HG03457 (cell line): ENCODE results near the gene MYO16.
"Not testable (repeated sequence)": the region's sequence is repeated elsewhere in the genome, so short reads cannot be mapped to it uniquely, and the experiment has no call there.

ENCODE experiments used
- ATAC-seq: cut with Tn5 transposase; IDR thresholded peaks from one replicate; pipeline ENCODE4 v1.9.1; 2021; ENCODE audit warnings: moderate number of reproducible peaks; ENCODE audit not compliant: unreplicated experiment

MYO16 gene

DNA sequence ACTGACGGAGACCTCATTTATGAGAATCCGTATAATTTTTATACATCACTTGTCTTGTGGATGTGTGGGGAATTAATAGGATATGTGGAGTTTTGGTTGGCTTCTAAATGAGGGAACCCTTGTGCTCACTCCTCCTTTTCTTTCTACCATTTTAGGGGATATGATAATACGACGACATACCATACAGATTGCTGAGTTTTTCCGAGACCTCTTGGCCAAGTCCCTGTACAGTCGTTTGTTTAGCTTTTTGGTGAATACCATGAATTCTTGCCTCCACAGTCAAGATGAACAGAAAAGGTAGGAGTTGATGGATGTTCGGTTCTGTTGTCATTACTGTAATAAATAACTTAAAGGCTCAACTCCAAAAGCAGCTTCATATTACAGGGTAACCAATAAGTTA, 335.2 kb downstream of the MYO16 start:
- no peak for ATAC-seq

DNA sequence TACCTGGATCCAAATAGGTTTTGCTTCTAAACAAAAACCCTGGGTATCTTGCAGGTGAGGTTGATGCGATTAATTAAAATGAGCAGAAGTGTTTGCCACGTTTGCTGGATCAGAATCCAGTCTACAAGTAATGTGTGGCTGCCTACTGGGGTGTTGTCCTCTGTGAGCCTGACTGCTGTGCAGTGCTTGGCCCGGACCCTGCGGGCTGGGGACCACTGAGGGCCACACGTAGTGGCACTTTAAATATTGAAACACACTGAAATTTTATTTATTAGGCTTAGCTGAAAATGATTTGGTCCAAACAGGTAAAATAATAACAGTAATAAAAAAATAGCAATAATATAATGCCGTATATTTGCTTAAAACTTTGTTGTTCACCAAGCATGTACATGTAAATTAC, 338.0 kb downstream of the MYO16 start:
- no peak for ATAC-seq

DNA sequence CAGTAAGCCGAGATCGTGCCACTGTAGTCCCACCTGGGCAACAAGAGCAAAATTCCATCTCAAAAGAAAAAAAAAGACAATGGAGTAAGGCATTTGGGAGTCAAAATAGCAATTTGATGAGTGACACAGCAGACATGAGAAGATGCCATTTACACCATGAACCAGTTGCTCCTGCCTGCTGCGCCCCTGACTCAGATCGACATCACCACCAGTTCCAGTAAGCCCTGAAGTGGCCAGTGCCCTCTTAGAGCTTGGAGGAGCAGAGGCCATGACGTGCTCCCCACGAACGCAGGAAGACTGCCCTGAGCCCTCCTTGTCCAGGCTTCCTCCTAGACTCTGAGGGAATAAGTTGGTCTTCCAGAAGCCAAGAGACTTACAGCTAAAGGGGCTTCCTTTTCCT, 339.2 kb downstream of the MYO16 start:
- no peak for ATAC-seq

DNA sequence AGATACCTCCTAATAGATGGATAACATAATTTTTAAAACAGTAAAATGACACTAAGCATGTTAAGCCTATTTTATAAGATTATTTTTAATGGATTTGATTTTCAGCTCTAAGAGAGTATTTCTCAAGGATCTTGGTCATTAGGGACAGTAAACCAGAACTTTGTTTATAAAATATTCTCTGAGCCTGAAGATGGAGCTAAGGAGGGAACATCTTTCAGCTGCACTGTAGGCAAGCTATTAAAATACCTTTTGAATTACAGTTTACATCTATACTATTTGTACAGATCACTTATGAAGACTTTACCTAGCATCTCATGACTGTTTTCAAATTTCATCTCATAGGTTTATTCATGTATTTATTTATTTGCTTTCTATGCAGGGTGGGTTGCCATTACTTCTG, 345.3 kb downstream of the MYO16 start:
- ATAC-seq: no peak

DNA sequence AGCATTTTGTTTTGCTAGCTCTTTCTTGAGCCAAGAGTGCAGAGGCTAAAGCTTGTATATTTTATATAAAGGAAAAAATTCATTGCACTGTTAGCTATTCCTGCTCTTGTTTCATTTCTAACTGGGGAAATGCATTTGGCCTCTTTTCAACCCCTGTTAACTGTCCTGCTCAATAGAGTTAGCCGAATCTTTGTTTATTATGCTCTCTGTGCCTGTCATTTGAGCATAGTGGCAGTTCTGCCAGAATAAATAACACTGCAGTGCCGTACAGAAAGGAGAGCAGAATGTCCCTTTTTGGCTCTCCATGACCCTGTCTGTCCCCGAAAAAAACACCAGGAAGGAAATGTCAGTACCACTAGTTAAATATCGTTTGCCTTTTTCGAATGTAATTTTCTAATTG, 350.8 kb downstream of the MYO16 start:
- ATAC-seq: no peak

DNA sequence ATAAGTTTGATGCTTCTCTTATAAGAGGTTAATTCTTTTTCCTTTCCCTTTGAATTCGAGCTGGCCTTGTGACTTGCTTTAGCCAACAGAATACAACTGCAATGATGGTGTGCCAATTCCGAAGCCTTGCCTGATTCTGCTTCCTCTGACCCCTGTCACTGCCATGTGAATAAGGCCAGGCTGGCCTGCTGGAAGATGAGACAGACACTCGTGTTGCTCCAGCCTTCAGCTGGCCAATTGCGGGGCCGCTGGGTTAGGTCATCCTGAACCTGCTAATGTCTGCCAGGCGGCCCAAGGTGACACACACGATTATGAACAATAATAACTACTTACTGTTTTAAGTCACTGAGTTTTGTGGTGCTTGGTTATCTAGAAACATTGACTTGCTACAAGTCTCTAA, 352.0 kb downstream of the MYO16 start:
- ATAC-seq: no peak

DNA sequence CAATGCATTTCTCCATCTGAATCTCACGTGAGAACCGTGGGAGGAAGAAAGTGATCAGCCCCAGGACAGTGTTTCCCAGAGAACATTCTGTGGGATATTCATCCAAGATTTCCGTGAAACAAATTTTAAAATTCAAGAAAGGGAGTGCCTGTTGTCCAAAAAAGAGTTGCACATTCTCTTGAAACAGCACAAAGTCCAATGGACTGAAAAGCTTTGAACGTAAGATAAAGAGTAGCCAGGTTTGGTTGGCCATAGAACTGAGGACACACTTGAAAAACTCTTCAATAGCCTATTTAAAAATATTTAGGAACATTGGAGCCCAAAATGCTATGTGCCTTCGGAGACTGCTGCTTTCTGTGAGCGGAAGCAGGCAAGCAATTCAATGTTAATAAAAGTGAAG, 353.9 kb downstream of the MYO16 start:
- ATAC-seq: no peak

DNA sequence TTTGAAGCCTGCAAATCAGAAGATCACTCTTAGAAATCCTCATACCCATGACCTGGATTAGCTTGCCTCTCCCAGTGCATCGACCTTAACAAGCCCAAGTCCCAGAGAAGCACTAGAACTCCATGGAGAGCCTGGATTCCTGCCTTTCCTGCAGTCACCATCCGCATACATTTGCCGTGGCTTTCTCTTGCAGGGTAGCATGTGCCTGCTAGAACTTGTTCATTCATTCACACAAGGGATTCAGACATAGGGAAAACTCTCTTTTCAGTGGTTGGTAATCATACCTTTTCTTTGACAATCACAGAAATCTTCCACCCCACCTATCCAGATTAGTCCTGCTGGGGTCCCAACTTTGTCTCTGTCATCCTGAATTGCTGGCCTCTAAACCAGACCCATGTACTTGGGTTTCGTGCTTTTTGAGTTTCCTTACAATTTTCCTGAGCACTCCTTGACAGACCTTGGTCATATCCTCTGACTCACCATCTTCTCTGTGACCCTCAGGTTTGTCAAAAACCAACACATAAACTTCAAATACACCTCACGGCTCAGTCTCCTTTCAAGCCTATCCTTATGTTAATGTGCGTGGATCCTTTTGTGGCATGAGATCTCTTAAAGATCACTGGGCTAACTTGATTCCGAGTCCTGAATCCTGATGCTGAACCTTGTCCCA, 355.0 kb downstream of the MYO16 start:
- no peak for ATAC-seq

DNA sequence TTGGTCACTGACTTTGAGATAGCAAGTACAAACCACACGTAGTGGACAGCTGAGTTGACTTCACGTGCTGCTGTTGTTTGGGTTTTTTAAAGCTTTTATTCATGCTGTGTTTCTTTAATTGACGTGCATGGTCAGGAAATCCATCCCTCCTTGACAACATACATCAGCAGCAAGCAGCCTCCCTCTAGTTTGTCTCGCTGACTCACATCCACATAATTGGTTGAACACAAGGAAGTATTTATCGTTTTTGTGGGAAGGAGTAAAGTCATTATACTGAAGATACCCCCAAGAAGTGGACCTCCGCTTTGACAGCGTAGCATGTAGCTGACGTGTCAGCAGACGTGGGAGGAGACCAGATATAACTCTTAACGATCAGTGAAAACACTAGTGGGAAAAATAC, 355.8 kb downstream of the MYO16 start:
- ATAC-seq: no peak

DNA sequence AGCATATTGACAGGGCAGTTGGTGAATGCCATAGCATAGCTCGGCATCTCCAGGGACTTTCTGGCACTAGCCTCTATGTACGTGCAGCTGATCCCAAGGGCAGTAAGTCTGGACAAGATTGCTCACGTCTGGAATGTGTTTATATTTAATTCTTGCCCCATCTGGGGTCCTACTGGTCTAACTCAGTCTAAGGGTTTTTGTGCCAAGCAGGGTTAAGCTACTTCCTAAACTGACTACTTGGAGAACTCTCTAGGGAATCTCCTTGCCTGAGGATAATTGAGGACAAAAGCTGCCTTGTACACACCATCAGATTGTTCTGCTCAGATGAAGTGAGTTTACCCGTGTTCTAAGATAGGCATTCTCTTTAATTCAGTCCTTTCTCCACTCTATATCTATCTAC, 358.1 kb downstream of the MYO16 start:
- no peak for ATAC-seq

DNA sequence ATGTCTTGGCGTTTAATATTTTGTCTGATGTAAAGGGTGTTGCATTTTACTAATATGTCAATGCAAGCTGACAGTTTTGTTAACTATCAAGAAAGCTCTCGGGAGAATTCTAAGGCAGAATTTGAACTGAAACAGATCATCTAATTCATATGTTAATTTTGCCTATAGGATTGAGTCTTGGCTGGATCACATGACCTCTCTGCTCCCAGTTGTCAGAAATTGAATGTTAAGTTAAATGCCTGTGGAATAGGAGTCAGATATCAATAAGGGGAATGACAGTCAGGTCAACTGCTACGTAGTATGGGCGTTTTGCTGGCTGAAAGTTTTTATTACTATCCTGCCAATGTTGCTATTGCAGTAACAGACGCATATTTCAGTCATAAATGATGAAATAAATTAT, 358.5 kb downstream of the MYO16 start:
- ATAC-seq: no peak

DNA sequence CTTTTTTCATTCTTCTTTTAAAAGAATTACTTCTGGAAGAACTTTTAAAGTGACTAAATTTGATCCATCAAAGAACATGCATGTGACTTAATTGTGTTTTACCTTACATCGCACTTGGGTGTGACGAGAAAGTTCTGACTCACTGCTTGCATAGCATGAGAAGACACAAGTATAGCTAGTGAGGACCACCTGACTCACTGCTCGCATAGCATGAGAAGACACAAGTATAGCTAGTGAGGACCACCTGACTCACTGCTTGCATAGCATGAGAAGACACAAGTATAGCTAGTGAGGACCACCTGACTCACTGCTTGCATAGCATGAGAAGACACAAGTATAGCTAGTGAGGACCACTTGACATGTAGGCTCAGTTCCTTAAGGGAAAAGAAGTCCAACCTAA, 362.0 kb downstream of the MYO16 start:
- ATAC-seq: not testable (repeated sequence)

DNA sequence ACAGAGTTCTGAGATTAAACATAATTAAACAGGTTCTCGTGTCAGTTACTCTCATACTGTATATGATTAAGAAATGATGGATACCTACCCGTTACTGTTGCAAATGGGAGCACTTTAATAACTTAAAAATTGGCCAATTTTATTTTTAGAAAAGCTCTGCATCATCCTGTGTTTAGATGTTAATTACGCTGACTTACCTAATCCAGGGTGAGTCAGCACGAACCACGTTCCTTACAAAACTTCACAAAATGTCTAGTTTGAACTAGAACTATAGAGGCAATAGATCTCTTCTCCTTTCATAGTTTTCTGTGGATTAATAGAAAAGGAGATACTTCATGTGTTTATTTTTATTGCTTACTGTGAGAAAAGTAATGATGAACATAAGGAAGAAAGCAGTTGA, 363.9 kb downstream of the MYO16 start:
- no peak for ATAC-seq

DNA sequence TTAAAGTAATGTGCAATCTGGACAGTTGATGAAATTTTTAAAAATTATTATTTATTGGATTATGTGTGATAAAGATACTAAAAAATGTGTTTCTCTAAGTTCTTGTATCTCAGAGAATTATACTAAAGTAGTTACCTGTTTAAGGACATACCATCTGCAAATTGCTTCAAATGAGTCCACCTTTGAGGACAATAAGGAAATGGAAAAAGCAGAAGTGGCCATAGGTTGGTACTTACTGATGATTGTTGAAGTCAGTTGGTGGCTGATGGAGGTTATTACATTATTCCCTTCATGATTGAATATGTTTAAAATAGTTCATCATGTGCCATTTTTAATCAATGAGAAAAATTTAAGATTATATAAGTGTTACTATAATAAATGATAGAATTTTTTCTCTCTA, 367.0 kb downstream of the MYO16 start:
- ATAC-seq: no peak

DNA sequence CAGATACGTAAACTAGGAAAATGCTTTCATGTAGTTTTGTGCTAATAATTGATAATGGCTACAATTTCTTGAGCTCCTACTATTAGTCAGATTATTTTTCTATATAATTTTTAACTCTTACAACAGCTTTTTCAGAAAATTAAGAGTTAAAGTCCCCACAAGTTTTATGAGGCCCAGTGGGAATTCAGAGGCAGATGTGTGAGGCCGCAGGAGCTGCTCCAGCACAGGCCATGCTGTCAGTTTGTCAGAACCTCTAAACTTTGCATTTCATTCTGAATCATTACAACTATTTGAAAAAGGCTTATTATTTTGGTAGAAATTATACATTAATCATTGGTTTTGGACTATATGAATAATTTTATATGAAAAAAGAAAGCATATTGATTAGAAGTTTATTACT, 370.8 kb downstream of the MYO16 start:
- ATAC-seq: no peak

DNA sequence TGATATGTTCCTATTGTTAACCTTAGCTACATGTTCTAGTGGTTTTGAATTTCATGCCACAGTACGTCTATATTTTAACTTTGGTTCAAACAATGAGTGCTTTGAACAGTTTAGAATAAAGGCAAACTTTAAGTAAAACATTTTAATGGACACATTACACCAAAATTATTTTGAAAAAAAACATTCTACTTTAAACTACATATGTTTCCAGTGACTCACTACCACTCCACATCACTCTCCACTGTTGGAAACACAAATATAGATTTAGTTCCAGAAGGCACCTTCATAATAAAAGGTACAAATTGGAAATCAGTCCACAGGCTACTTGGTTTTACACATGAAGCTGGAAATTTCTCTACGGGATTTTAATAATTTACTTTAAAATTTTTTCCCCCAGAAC, 373.5 kb downstream of the MYO16 start:
- ATAC-seq: no peak

DNA sequence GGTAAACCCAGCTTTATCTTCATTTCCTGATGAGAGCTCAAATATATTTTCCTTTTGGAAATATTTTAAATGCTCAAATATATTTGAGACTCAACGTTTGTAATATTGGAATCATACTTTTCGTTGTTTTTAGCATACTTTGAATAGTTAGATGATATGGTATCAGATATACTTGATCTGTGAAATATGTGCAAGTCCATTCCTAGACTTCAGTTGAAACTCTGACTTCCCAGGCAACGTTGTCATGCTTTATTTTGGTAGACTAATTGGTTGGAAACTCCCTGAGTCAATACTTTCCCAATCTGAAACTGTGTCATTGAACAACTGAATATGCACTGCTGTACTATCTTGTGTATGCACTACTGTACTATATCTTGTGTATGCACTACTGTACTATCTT, 378.5 kb downstream of the MYO16 start:
- no peak for ATAC-seq

DNA sequence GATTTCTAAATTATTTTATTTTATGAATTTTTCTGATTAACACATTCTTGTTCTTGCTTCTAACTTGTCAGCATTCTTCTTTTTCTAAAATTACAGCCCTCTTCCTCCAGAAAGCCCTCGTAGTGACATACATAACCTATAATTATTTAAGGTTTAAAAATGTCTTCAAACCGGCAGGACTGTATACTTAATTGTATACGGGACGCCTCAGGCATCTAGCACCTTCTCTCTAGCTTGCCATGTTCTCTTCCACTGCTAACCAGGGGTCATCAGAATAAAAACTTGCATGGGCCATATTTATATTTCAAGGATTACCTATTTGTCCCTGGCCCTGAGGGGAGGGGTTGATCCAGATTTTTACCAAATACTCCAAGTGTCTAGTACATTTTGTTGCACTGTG, 380.3 kb downstream of the MYO16 start:
- ATAC-seq: no peak

DNA sequence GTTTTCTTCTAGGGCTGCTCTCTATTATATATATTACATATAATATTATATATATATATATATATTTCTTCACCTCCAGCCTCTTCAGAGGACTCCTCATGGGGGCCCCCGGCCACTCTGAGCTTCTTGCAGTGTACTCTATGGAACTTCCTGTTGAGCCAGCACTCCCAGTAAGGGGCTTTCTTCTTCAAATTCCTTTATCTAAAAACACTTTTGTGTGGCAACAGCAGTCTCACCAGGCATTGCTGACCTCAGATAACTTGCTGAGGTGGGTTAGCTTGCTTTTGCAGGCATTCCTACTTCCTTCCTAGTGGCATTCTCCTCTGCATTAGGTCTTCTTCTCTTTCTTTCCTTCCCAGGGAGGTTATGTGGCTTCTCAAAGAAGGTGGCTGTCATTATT, 381.5 kb downstream of the MYO16 start:
- no peak for ATAC-seq

DNA sequence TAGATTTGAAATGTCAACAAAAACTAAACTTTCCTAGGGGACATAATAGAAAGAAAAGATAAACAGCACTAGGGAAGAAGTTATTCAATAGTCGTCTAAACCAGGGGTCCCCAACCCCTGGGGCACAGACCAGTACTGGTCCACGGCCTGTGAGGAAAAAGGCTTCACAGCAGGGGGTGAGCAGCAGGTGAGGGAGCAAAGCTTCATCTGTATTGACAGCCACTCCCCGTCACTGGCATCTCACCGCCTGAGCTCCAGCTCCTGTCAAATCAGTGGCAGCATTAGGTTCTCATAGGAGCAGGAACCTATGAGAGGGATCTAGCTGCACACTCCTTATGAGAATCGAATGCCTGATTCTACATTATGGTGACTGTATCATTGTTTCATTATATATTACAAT, 382.7 kb downstream of the MYO16 start:
- no peak for ATAC-seq

DNA sequence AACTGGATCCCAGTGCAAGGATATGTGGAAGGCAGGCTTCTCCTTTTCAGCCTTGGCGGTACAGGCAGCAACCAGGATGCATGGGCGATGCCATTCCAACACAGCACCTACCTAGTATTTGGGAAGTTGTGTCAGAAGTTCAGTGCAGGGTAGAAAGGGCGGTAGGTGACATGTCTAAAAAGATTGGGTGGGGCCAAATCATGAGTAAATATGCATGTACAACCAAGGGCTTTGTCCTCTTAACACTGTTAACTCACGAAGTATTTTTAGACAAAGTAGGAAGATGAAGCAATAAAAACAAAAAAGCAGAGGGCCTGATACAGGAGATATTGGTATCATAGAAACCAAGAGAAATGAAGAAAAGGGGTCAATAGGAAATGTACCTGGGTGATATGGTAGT, 392.1 kb downstream of the MYO16 start:
- ATAC-seq: no peak

DNA sequence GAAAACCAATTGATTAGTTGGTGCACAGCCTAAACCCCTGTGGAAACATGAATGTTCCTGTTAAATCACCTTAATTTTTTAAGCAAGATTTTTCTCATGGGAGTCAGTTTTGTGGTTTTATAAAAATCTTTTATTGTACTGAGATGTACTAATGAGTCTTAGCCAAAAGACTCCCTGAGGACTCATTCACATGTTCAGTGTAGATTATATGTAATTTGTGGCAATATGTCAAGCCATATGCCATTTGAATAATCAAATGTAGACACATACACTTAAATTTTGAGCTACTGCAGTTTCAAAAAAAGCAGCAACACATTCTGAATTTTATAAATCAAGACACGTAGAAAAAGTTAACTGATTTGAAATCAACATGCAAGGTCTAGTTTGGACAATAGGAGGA, 395.2 kb downstream of the MYO16 start:
- ATAC-seq: no peak

DNA sequence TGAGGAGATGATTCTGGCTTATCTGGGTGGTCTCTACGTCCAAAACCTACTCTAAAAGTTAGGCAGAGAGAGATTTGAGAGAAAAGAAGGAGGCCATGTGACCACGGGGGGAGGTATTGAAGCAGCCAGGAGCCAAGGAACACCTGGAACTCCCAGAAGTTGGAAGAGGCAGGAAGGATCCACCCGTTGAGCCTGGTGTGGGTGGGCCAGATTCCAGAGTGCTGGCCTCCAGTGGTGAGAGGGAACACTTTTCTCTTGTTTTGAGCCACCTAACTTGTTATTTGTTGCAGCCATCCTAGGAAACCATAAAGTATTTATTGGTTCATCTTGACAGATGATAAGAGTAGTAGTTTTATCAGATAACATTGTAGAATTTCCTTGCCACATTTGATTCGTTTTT, 396.9 kb downstream of the MYO16 start:
- no peak for ATAC-seq

DNA sequence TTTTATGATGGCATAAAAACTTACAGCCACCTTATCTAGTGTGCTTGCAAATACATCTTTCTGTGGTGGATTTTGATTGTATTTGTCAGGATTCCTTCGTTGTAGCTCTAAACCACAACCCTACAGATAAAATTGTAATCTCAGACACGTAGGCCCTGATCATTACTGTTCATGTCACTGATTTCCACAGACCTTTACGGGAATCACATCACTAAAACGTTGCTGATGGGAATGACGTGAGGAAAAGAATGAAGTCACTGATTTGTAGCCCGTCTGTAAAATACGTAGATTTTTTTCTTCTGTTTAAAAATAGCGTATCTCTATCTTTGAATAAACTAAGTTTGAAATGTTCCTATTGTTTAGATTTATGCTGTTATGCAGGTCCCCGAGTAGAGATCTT, 399.2 kb downstream of the MYO16 start:
- ATAC-seq: no peak
